Metanephros (tissue), 2 donors: ENCODE measurements around the gene ACTR1A. TPM values are rescaled to one million over a fixed set of nuclear protein-coding genes. Genes with fewer than 3 reads are reported as not detected.

ENCODE experiments used
- small RNA-seq: library from RNA; depleted of rRNA; stranded (forward); fragments of <200 nt; gene quantifications from one replicate; pipeline ENCODE3, GENCODE V24; 2014; ENCODE audit warnings: low replicate concordance
- total RNA-seq: library from RNA; depleted of rRNA; stranded (reverse); fragments of >200 nt; gene quantifications from one replicate; pipeline ENCODE4 v1.2.3, GENCODE V29; 2014

The ACTR1A gene
- 87.7 TPM for total RNA-seq

GRCh38 chr10:102502337-102503151 lies at the start of gene ACTR1A:
Gene ACTR1A (minus strand): TSS chr10:102502712. CDS start chr10:102502647, 65 bp downstream.

GRCh38 chr10:102503264-102504178 lies 1.0 kb upstream of the ACTR1A start, which contains the start of gene SUFU:
Gene SUFU (plus strand): TSS chr10:102503972. CDS start chr10:102504153, 181 bp downstream.

GRCh38 chr10:102451105-102451969 lies 51.2 kb downstream of the ACTR1A start, which contains the start of gene C10orf95:
Gene C10orf95 (minus strand): TSS chr10:102451543. CDS start chr10:102451093, 450 bp downstream.

GRCh38 chr10:102432162-102432950 lies 70.2 kb downstream of the ACTR1A start, which contains the start of gene CUEDC2:
Gene CUEDC2 (minus strand): TSS chr10:102432574. CDS start chr10:102425188, 7,386 bp downstream.

Small RNA genes within 50 kb of the gene (small RNA-seq; reads per million reads assigned to genes)
- 1,551 reads per million, percentile 99 among the genes with 10 or more reads in this experiment for gene MIR146B

Other genes with a start within 250 kb of the ACTR1A start
- 31.9 TPM for gene NFKB2, start 107.0 kb downstream of the ACTR1A start, total RNA-seq
- gene PSD, start 83.9 kb downstream of the ACTR1A start, total RNA-seq: 11.7 TPM
- 14.8 TPM for gene FBXL15, start 81.9 kb downstream of the ACTR1A start, total RNA-seq
- gene CUEDC2, start 70.1 kb downstream of the ACTR1A start, total RNA-seq: 45.4 TPM
- 0.35 TPM for gene C10orf95, start 51.2 kb downstream of the ACTR1A start, total RNA-seq
- 15.8 TPM for gene SUFU, start 1.3 kb upstream of the ACTR1A start, total RNA-seq
- 98.5 TPM for gene TRIM8, start 141.8 kb upstream of the ACTR1A start, total RNA-seq
- 9.5 TPM for gene ARL3, start 211.7 kb upstream of the ACTR1A start, total RNA-seq
- 44.4 TPM for gene SFXN2, start 211.9 kb upstream of the ACTR1A start, total RNA-seq
- 56.6 TPM for gene WBP1L, start 241.2 kb upstream of the ACTR1A start, total RNA-seq